NCI-H2227 treated with DMSO at 0.1 percent for 48 hours (cell line): ENCODE data around the gene STX16.

Source experiments
- DNase-seq: peaks from one replicate; lab custom pipeline; 2025; lab: John Stamatoyannopoulos, UW

The STX16 gene

DNA sequence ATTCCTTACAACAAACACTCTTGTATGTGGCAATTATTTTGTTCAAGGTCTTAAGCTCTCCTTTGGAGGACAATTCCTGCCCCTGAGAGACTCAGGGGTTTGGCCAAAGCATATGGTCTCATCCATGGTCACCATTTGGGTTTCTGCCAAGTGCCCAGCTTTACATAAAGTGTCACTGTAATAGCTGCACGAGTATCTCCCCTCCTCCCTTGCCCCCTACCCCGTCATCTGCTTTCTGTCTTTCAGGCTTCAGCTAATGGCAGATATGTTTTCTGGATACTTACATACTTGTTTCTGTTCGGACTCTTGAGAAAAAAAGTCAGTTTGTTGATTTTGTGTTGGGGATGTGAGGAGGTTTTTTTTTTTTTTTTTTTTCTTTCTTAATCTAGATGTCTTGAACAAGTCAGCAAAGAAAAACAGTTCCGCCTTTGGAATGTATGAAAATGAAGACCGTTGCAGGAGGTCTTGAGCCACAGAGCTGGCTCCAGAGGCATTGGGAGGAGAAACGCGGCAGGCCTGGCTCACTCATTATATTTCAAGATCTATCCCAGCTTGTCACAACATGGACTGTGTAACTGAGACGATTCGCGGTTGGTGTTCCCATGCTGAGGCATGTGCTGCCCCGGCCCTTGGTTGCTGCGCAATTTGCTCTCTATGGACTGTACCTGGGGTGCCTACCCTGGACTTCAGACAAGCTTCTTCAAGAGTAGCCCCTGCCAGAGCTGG lies 32.6 kb upstream of the STX16 start:
- DNase-seq, result no peak

- DNase-seq, result no peak
Measured at GRCh38 chr20:58619077-58619863, 31.8 kb upstream of the STX16 start.

DNA sequence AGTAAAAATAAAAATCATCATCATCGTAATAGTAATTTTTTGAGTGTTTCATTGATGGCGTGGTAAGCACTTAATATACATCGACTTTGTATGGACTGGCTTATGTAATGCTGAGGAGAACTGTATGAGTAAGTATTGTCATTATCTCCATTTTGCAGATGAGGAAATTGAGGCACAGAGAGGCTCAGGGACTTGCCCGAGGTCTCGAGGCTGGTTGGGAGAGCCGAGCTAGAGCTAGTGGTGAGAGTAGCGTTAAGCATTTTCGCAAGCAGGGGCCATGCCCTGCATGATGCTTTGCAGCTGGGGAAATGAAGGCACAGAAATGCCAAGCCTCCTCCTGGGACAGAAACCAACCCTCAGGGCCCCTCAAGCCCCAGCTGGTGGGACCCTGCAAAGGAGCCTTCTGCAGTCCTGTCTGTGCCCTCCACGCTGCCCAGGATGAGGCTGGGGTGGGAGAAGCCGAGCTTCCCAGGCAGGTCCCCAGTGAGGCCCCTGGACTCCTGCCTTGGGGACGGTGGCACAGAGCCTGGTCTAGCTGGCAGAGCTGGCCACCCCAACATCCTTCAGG lies 31.1 kb upstream of the STX16 start:
- DNase-seq, result no peak

DNA sequence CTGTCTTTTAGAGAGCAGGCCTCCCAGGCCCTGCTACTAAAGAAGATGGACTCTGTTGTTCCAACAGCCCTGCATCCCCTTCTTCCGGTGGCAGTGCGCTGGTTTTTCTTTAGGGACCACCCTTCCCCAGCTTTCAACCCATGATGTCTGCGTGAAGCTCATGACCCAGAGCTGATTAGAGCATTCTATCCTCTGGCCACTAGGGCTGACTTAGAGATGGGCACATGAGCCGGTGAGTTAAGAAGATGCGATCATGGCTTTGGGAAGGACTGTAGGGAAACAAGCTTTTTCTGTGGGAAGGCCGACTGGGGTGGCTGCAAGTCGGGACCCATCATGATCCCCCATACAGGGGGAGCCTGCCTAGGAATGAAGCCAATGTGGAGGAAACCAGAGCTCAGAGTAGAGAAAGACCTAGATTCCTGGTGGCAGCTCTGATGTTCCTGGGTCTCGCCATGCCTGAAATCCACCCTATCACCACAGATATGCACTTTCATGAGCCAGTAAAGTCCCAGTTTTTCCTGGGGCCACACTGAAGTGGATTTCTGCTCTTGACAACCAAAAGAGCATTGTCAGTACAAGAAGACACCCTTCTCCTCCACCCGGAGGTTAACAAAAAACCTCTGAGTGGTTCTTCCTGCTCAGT lies 29.1 kb upstream of the STX16 start:
- no peak for DNase-seq

- no peak for DNase-seq
Measured at GRCh38 chr20:58622671-58623578, 28.2 kb upstream of the STX16 start.

- DNase-seq, result peak; percentile 32
Measured at GRCh38 chr20:58623579-58624473, 27.3 kb upstream of the STX16 start.

GRCh38 chr20:58624687-58625086 lies 26.4 kb upstream of the STX16 start:
- DNase-seq, result no peak

DNA sequence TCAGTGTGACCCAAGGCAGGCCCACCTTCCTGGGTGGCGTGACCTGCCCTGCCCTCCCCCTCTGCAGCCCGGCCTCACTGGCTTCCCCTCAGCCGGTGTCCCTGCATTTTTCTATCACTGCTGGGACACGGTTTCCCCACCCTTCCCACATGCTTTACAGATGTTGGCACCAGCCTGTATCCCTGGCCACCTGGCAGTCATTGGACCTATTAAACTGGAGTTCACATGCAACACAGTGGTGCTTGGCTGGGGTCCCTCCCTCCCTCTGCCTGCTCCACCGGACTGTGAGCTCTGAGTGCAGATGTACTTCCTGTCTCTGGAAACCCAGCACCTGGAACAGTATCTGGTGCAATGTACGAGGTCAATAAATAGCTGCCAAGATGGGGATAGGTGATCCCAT lies 25.5 kb upstream of the STX16 start:
- DNase-seq, result no peak

- no peak for DNase-seq
Measured at GRCh38 chr20:58626051-58626450, 25.0 kb upstream of the STX16 start.

- no peak for DNase-seq
Measured at GRCh38 chr20:58627212-58628072, 23.6 kb upstream of the STX16 start.

DNA sequence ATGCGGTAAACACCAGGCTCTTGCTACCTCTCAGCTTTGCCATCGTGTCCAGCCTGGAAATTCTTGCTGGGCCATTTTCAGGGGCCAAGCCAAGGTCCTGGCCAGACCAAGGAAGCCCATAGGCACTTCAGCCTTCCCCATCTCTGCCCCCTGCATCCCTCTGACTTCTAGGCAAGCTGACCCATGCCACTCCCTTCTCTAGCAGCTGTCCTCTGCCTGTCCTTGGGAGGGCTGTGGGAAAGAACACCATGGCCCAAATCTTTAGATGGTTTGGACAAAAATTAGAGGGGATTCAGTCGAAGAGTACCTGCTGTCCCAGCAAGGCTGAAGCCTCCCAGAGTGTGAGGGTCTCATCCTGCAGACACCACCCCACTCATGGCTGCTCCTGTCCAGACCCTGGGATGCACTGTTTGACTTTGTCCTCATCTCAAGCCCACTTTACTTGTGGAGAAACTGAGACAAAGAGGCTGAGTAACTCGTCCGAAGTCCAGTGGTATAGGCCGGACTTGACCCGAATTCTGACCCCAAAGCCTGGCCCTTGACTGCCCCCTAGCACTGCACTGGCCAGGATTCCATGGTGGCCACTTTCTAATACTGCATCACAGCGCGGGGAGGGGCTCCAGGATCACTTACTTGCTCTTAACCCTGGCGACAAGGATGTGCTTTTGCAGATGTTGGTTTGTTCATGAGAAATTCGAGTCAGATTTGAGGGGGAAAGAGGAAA lies 22.4 kb upstream of the STX16 start:
- no peak for DNase-seq

DNA sequence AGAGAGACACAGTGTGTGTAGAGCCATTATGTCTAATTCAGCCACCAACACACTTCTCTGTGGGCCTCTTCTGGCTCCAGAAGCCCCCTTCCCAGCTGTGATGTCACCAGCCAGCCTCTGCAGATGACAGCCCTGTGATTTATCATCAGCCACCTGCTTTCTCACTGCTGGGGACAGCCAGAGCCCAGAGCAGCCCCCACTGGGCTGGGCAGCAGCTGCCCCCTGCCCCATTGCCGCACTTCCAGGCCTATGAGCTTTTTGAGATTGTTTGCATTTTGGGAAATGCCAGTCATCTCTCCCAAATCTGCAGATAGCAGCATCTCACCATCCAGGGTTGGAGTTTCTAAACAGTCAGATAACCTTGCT lies 21.9 kb upstream of the STX16 start:
- no peak for DNase-seq

DNA sequence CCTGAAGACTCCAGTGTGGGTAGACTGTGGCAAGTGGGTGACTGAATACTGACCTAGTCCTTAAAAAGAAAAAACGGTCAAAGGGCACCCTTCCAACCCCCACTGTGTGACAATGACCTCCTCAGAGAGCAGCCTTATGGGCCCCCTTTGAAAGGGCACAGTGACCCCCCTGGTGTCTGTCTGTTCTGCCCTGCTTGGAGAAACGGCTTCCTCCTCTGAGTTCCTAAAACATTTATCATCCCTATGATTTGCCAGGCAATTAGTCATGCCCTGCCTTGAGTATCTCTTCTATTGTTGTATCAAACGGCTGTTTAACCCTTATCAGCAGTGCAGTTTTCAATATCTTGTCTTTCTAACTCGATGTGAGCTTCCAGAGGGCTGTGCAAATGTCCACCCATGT lies 21.0 kb upstream of the STX16 start:
- no peak for DNase-seq

DNA sequence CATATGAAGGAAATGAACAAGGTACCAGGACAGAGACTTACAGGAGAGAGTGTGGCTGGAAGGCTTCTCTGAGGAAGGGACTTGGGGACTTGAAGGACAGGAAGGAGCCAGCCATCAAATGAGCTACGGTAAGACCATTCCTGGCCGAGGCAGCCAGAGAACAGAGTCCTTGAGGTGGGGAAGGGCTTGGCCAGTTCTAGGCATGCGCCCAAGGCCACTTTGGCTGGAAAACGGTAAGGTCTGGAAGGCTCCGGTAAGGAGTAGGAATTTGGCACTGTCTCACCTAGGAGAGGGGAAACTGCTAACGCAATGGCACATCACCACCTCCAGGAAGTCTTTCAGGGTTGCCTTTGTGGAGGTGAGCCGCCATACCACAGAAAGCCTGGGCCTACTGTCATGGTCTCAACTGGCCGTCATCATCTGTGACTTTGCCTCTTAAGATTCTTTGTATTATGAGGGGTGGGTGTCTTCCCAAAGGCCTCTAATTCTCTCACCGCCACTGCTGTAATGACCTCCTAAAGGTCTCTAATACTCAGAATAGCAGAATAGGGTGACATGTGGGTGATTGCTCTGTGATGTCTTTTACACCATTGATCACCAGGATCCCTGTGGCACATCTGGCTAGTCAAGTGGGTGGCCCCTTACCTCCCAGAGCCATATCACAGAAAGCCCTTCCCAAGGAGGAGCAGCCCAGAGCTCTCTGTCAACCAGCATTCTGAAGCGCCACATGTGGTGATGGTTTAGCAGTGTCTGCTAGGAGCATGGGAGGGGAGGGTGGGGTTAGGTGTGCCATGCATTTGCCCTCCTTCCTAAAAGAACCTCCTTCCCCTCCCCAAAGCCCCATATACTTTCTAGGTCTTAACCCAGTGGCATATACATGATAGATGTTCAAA lies 17.7 kb upstream of the STX16 start:
- DNase-seq, result no peak

DNA sequence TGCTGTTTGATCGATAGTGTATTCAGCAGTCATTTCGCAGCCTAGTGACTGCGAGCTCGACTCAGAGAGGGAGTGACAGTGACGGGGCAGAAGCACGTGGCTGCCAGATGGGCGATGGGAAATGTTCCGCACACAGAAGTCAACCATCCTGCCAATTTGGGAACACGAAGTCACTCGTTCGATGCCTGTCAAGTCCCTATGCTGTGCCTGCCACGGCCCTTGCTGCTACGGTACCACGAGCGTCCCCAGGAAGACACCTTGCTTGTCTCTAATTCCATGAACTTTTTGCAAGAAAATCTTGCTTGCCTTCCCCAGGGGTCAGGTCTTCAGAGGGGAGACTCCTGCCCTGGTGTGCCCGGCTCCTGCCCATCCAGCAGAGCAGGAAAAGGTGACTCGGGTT lies 17.0 kb upstream of the STX16 start:
- DNase-seq, result no peak

- no peak for DNase-seq
Measured at GRCh38 chr20:58634521-58635278, 16.4 kb upstream of the STX16 start.

GRCh38 chr20:58635279-58635665 lies 15.8 kb upstream of the STX16 start:
- DNase-seq, result no peak
